Dedifferentiated amniotic fluid mesenchymal stem cell (primary cell): ENCODE data around the gene ELP1.
"Not testable (repeated sequence)": the region's sequence is repeated elsewhere in the genome, so short reads cannot be mapped to it uniquely, and the experiment has no call there.

Source experiments
- DNase-seq: peaks from one replicate; pipeline ENCODE4 v3.0.0-alpha.2; 2016; ENCODE audit errors: extremely low spot score

Gene ELP1

GRCh38 chr9:108933718-108934322 lies at the start of gene ELP1:
TSS of gene ELP1 (minus strand) at chr9:108934124. CDS start at chr9:108931146, 2,978 bp downstream.
- peak; percentile 90 for DNase-seq

- DNase-seq: no peak
Observed at GRCh38 chr9:108980893-108981292, 47.0 kb upstream of the ELP1 start.

- DNase-seq: no peak
Observed at GRCh38 chr9:108978205-108978604, 44.3 kb upstream of the ELP1 start.

GRCh38 chr9:108973895-108974294 lies 40.0 kb upstream of the ELP1 start:
- no peak for DNase-seq

- no peak for DNase-seq
Observed at GRCh38 chr9:108972626-108973209, 38.8 kb upstream of the ELP1 start.

GRCh38 chr9:108972186-108972585 lies 38.3 kb upstream of the ELP1 start:
- DNase-seq: no peak

- not testable (repeated sequence) for DNase-seq
Observed at GRCh38 chr9:108971392-108971791, 37.5 kb upstream of the ELP1 start.

- DNase-seq: no peak
Observed at GRCh38 chr9:108967916-108968315, 34.0 kb upstream of the ELP1 start.

GRCh38 chr9:108963459-108964143 lies 29.7 kb upstream of the ELP1 start:
- no peak for DNase-seq

- DNase-seq: no peak
Observed at GRCh38 chr9:108961151-108961550, 27.2 kb upstream of the ELP1 start.

GRCh38 chr9:108960331-108960730 lies 26.4 kb upstream of the ELP1 start:
- no peak for DNase-seq

GRCh38 chr9:108956631-108957026 lies 22.7 kb upstream of the ELP1 start:
- DNase-seq: no peak

GRCh38 chr9:108956022-108956630 lies 22.2 kb upstream of the ELP1 start:
- DNase-seq: no peak

GRCh38 chr9:108953983-108954574 lies 20.2 kb upstream of the ELP1 start:
- peak; percentile 84 for DNase-seq

- DNase-seq: no peak
Observed at GRCh38 chr9:108951578-108951977, 17.7 kb upstream of the ELP1 start.

GRCh38 chr9:108950168-108950567 lies 16.2 kb upstream of the ELP1 start:
- no peak for DNase-seq

- no peak for DNase-seq
Observed at GRCh38 chr9:108939975-108940374, 6.1 kb upstream of the ELP1 start.

- no peak for DNase-seq
Observed at GRCh38 chr9:108937561-108938305, 3.8 kb upstream of the ELP1 start.

- DNase-seq: peak; percentile 69
Observed at GRCh38 chr9:108934323-108934893, 484 bp upstream of the ELP1 start, which contains the start of gene ABITRAM. TSS of gene ABITRAM (plus strand) at chr9:108934400. CDS start at chr9:108934487, 87 bp downstream.

GRCh38 chr9:108933231-108933717 lies 650 bp downstream of the ELP1 start:
- DNase-seq: no peak

GRCh38 chr9:108928386-108928785 lies 5.5 kb downstream of the ELP1 start:
- DNase-seq: no peak
